Stimulated activated memory B cell treated with anti-CD40 and anti-IgM and Interleukin-4, amounts not matched to agents 10 μg/mL and 1 μg/mL and 100 μg/mL, for 72 hours (primary cell): ENCODE measurements around the gene ANTXRL.
A peak's percentile ranks its signal among the peaks of the same experiment; 100 is the strongest.

Experiments
- ATAC-seq: fragments of 150-1000 bp; cut with Tn5 transposase; 2 replicates; pipeline ENCODE4 v1.10.0; 2021
- H3K27ac Mint-ChIP-seq: one replicate; pipeline ENCODE4 v1.8.0; 2022; ENCODE audit warnings: mild to moderate bottlenecking, mixed read lengths
- H3K27me3 Mint-ChIP-seq: one replicate; pipeline ENCODE4 v1.8.0; 2022; ENCODE audit warnings: mixed read lengths
- H3K36me3 Mint-ChIP-seq: one replicate; pipeline ENCODE4 v1.8.0; 2022; ENCODE audit warnings: mixed read lengths
- H3K4me1 Mint-ChIP-seq: one replicate; pipeline ENCODE4 v1.8.0; 2022; ENCODE audit warnings: mixed read lengths
- H3K4me3 Mint-ChIP-seq: one replicate; pipeline ENCODE4 v1.8.0; 2022; ENCODE audit warnings: mild to moderate bottlenecking, moderate library complexity, mixed read lengths
- H3K9me3 Mint-ChIP-seq: one replicate; pipeline ENCODE4 v1.8.0; 2022; ENCODE audit warnings: mixed read lengths

ANTXRL gene

DNA sequence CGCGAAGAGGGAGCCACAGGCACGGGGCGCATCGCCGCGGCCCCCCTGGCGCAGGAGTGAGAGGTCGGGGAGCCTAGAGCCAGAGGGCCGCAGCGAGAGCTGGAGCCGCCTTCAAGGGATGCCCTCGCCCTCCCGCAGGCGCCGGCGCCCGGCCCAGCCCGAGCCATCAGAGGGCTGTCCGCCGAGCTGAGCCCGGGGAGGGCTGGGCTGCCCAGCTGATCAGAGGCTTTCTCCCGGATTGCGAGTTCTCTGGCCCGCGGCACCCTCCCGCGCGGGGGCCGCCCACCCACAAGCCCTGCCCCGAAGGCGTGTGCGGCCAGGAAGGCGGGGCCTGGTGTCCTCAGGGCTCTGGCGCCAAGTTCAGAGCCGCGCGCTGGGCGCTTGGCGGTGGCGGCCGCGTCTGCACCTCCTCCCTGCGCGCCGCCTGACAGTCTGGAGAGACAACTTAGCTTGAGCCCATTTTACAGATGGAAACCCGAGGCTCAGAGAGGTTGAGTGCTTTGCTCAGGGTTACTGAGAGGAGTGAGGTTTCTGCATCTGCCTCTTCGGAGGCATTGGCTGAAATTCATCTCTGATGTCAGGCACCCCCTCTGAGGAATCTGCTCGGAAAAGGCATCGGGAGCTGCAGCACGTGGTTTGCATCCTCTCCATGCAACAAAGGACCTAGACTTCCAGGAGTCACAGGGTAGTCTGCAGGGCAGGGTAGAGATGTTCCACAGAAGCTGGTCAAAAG is 3.8 kb upstream of the ANTXRL start:
- Mint-ChIP-seq H3K27ac (no peak overlapping the region), H3K4me1 (peaks cover 25% of the 10 kb centered on the region), H3K4me3 (peak overlapping the region; percentile 60), H3K27me3 (peaks cover 19% of the 10 kb centered on the region), H3K36me3 (no peaks in the 10 kb centered on the region), H3K9me3 (no peaks in the 10 kb centered on the region)
- ATAC-seq: peak; percentile 67

DNA sequence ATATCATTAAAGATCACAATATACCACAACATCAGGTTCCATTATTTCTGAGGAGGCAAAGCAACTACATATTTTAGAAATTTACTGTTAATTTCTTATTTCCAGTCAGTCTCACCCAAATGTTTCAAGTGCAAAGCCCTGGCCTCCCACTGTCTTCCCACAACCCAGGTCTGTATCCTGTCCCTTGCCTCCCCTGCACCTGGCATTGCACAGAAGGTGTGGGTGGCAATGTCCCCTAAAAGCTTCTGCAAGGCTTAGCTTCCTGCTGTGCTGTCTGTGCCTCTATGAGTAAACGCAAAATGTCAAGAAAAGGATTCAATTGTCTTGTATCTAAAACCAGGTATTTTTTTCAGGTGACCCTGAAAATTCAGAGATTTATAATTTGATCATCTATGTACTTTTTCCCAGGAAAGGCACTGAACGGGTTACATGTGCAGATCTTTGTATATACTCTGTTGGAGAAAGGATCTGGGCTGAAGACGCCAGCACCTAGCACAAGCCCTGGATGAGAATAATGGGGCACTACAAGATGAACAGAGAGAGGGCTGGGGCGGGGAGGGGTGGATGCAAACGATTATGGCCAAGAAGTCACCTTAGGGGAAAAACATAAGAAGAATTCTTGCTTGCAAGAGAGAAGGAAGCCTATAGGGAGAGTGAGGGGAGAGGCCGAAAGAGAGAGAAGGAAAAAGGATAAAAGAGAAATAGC is 3.1 kb upstream of the ANTXRL start:
- H3K4me3 Mint-ChIP-seq: peak overlapping the region; percentile 76
- no peaks in the 10 kb centered on the region for H3K9me3 Mint-ChIP-seq
- peaks cover 25% of the 10 kb centered on the region for H3K4me1 Mint-ChIP-seq
- no peak for ATAC-seq
- H3K27me3 Mint-ChIP-seq: peaks cover 19% of the 10 kb centered on the region
- H3K36me3 Mint-ChIP-seq: no peaks in the 10 kb centered on the region
- H3K27ac Mint-ChIP-seq: no peak overlapping the region

DNA sequence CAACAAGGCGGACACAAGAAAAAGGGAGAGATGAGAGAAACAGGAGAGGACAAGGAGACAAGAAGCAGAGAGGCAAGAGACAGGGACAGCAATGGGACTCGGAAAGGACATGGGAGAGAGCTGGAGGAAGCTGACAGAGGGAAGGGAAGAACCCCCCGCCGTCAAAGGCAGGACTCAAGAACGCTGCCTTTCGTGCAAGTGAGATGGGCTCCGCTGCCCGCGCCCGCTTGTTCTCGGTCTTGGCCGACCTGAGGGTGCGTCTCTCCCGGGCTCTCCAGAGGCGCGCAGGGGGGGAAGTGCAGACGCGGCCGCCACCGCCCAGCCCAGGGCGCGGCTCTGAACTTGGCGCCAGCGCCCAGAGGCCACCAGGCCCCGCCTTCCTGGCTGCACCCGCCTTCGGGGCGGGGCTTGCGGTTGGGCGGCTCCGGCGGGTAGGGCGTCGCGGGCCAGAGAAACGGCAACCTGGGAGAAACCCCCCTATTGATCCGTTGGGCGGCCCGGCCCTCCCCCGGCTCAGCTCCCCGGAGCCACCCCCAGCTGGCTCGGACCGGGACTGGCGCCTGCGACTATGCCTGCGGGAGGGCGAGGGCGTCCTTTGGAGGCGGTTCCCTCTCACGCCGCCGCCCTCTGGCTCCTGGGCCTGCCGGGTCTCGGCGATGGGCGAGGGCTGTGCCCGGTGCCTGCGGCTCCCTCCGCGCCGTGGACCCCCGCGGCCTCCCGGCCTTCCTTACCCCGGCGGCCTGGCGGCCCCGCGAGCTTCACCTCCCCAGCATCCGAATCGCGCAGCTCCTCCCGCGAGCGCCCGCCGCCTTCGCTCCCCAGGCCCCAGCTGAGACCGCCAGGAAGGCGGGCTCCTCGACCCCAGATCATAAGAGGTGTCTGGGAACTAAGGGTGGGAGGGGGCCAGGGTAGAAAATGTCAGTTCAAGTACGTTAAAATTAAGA is 2.2 kb upstream of the ANTXRL start:
- Mint-ChIP-seq H3K27me3 (peaks cover 19% of the 10 kb centered on the region), H3K4me1 (peaks cover 25% of the 10 kb centered on the region), H3K4me3 (peak overlapping the region; percentile 76), H3K9me3 (no peaks in the 10 kb centered on the region), H3K36me3 (no peaks in the 10 kb centered on the region), H3K27ac (peak overlapping the region; percentile 28)
- ATAC-seq: peak; percentile 94

DNA sequence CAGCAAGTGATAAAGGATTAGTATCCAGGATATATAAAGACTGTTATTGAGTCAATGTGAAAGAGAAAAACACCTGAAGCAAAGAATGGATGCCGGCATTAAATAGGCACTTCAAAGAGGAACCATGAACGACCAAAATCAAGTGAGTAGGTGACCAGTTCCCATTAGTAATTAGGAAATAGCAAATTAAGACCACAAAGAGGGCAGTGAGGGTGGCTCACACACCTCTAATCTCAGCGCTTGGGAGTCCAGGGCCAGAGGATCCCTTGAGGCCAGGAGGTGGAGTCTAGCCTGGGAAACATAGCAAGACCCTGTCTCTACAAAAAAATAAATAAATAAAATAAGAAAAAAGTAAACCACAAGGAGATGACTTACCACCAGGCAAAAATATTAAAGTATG is 1.5 kb upstream of the ANTXRL start:
- H3K4me3 Mint-ChIP-seq: peak overlapping the region; percentile 76
- no peaks in the 10 kb centered on the region for H3K36me3 Mint-ChIP-seq
- H3K9me3 Mint-ChIP-seq: no peaks in the 10 kb centered on the region
- peak overlapping the region; percentile 28 for H3K27ac Mint-ChIP-seq
- H3K27me3 Mint-ChIP-seq: peaks cover 19% of the 10 kb centered on the region
- ATAC-seq: no peak
- peaks cover 25% of the 10 kb centered on the region for H3K4me1 Mint-ChIP-seq

DNA sequence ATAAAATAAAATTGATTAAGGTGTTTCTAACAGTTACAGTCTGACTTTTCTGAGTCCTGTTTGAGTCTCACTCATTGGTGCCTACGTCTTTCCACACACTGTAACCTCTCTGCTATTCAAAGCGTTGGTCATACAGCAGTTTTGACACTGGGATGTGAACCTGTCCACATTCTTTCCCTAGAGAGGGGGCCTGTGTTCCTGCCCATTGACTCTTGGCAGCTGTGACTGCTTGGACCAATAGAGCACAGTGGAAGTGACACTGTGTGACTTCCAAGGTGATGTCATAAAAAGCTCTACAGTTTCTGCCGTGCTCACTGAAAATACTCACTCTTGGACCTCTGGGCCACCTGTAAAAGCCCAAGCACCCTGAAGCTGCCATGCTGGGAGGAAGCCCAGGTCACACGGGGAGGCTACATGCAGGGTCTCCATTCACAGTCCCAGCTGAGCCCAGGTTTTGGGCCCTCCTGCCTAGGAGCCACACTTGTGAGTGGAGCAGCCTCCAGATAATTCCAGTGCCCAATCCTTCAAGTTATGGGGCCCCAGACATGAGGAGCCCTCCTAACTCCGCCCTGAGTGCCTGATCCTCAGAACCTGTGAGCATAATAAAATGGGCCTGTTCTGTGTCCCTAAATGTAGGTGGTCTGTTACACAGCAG is 704 bp upstream of the ANTXRL start:
- no peak overlapping the region for H3K4me3 Mint-ChIP-seq
- H3K9me3 Mint-ChIP-seq: no peaks in the 10 kb centered on the region
- H3K36me3 Mint-ChIP-seq: no peaks in the 10 kb centered on the region
- no peak for ATAC-seq
- peaks cover 25% of the 10 kb centered on the region for H3K4me1 Mint-ChIP-seq
- H3K27me3 Mint-ChIP-seq: peaks cover 19% of the 10 kb centered on the region
- no peak overlapping the region for H3K27ac Mint-ChIP-seq

DNA sequence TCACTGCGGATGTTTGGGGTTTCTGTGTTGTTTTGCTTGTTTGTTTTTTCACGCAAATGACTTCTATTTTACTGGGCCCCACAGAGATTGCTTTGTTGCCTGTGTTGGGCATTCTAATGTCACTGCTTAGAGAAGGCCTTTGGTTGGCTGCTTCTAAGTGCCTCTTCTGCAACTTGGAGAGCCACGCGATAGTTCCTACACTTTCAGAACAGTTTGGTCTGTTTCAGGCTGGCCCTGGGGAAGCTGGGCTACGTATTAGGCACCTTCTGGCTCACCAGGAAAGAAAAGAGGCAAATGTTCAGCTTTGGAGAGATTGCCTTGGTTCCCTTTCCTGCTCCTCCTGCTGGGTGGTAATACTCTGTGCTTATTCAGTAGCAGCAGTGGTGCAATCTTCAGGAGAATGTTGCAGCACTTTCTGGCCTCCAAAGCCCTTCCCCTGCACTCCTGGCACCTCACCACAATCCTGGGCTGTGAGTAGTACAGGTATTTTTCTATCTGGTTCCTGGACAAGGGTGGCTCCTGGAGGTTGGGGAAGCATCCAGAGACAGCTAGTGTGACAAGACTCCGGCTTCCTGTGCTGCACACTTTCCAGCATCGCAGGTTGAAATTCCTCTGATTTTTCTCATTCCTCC is 1.2 kb downstream of the ANTXRL start:
- no peaks in the 10 kb centered on the region for H3K36me3 Mint-ChIP-seq
- ATAC-seq: no peak
- H3K4me3 Mint-ChIP-seq: no peak overlapping the region
- H3K27me3 Mint-ChIP-seq: peaks cover 9% of the 10 kb centered on the region
- H3K9me3 Mint-ChIP-seq: no peaks in the 10 kb centered on the region
- peaks cover 19% of the 10 kb centered on the region for H3K4me1 Mint-ChIP-seq
- H3K27ac Mint-ChIP-seq: no peak overlapping the region

DNA sequence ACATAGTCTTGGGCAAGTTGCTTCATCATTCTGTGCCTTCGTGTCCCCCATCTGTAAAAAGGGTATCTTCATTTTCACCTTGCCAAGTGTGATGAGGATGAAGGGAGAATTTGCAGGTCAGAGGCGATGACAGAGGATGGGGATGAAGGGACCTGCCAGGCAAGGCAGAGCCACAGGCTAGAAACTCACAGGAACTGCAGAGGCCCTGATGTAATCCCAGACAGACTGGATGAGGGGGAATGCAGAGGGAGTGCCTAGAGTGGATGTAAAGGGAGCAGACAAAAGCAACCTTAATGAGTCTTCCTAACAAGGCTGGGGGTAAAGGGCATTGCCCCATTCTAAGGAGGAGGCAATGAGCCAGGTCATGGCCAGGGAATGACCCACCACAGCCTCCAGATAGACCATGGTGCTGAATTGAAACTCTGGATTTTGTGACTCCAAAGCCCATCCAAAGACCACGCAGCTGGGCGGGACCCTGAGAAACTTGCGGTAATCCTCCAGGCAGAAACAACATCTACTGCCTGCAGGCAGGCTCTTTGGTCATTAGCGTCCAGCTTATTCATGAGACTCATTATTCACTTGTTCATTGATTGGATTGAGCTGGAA is 1.9 kb downstream of the ANTXRL start:
- Mint-ChIP-seq H3K36me3 (no peaks in the 10 kb centered on the region), H3K9me3 (no peaks in the 10 kb centered on the region), H3K27me3 (peaks cover 4% of the 10 kb centered on the region), H3K4me1 (peaks cover 12% of the 10 kb centered on the region), H3K4me3 (no peak overlapping the region), H3K27ac (no peak overlapping the region)
- no peak for ATAC-seq

DNA sequence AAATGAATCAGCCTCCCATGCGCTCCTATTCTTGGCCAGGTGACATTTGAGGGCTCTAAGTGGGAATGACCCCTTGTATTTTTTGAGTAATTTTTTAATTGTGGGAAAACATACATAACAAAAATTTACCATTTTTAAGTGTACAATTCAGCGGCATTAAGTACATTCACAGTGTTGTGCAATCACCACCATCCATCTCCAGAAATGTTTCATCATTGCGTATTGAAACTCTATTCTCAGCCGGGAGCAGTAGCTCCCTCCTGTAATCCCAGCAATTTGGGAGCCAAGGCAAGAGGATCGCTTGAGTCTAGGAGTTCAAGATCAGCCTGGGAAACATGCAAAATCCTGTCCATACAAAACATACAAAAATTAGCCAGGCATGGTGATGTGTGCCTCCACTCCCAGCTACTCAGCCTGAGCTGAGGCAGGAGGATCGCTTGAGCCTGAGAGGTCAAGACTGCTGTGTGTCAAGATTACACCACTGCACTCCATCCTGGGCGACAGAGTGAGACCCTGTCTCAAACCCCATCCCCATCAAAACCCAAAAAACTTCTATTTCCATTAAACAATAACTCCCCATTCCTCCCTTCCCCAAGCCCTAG is 2.5 kb downstream of the ANTXRL start:
- Mint-ChIP-seq H3K27me3 (no peaks in the 10 kb centered on the region), H3K4me3 (no peak overlapping the region), H3K27ac (no peak overlapping the region), H3K9me3 (no peaks in the 10 kb centered on the region), H3K36me3 (no peaks in the 10 kb centered on the region), H3K4me1 (peaks cover 6% of the 10 kb centered on the region)
- no peak for ATAC-seq

DNA sequence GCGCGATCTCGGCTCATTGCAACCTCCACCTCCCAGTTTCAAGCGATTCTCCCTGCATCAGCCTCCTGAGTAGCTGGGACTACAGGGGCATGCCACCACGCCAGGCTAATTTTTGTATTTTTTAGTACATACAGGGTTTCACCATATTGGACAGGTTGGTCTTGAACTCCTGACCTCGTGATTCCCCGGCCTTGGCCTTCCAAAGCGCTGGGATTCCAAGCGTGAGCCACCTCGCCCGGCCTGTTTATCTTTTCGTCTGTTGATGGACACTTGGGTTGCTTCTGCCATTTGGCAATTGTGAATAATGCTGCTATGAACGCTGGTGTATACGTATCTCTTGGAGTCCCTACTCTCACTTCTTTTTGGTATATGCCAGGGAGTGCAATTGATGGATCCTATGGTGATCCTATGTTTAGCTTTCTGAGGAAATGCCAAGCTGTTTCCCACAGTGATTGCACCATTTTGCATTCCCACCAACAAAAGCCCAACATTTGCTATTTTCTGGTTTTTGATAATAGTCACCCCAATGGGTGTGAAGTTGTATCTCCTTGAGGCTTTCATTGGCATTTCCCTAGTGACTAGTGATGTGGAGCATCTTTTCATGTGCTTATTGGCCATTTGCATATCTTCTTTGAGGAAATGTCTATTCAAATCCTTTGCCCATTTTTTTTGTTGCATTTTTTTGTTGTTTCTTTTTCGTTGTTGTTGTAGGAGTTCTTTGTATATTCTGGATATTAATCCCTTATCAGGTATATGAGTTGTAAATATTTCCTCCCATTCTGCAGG is 3.5 kb downstream of the ANTXRL start:
- H3K4me3 Mint-ChIP-seq: no peak overlapping the region
- ATAC-seq: no peak
- no peaks in the 10 kb centered on the region for H3K27me3 Mint-ChIP-seq
- H3K27ac Mint-ChIP-seq: no peak overlapping the region
- H3K4me1 Mint-ChIP-seq: peaks cover 2% of the 10 kb centered on the region
- H3K36me3 Mint-ChIP-seq: no peaks in the 10 kb centered on the region
- no peaks in the 10 kb centered on the region for H3K9me3 Mint-ChIP-seq

DNA sequence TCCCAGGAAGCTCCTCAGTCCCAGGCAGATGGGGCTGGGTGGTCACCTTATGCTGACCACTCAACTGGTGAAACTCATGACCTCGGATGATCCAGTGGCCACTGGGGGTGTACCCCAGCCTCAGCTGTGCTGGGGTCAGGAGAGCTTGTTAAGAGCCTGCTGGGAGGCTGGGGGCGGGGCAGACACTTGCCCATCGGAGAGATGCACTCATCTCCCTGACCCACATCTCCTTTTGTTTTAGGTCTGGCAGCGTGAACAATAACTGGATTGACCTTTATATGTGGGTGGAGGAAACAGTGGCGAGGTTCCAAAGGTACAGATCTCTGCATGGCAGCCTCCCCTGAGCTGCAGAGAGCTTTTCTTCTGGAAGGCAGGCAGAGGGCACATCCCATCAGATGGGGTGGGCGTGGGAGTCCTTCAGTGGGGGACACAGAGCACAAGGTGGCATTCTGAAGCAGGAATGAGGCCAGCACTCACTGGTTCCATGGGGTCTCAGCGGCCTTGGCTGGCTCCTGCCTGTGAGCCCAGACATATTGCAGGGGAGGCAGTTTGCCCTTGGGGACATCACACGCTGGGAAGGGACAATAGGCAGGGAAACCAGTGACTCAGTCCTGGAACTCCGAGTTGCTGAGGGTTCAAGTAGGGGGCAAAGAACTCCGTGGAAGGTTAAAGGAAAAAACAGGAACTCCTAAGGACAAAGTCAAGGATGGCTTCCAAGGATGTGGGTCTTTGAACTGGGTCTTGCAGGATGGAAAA is 5.2 kb downstream of the ANTXRL start:
- Mint-ChIP-seq H3K4me1 (no peaks in the 10 kb centered on the region), H3K27me3 (no peaks in the 10 kb centered on the region), H3K27ac (no peak overlapping the region), H3K9me3 (no peaks in the 10 kb centered on the region), H3K36me3 (no peaks in the 10 kb centered on the region), H3K4me3 (no peak overlapping the region)
- no peak for ATAC-seq

DNA sequence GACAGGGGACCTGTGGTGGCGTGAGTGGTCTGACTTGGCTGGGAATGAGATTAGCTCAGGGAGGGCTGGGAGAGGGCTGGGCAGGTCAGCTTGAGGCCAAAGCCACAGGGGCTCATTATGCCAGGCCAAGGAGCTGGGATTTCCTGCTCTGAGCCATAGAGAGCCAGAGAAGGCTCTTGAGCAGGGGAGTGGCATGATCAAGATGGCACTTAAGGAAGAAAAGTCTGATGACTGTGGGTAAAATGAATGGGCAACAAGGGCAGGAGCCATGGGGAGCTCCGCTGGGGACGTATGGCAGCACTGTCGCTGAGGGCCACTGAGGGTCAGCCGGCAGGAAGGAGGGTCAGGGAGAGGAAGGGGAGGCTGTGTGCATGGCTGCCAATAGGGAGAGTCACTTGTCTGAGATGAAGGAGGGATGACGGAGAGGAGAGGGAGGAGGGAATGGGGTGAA is 5.8 kb downstream of the ANTXRL start:
- no peaks in the 10 kb centered on the region for H3K4me1 Mint-ChIP-seq
- H3K4me3 Mint-ChIP-seq: no peak overlapping the region
- no peak overlapping the region for H3K27ac Mint-ChIP-seq
- H3K27me3 Mint-ChIP-seq: no peaks in the 10 kb centered on the region
- ATAC-seq: no peak
- H3K36me3 Mint-ChIP-seq: no peaks in the 10 kb centered on the region
- H3K9me3 Mint-ChIP-seq: no peaks in the 10 kb centered on the region

DNA sequence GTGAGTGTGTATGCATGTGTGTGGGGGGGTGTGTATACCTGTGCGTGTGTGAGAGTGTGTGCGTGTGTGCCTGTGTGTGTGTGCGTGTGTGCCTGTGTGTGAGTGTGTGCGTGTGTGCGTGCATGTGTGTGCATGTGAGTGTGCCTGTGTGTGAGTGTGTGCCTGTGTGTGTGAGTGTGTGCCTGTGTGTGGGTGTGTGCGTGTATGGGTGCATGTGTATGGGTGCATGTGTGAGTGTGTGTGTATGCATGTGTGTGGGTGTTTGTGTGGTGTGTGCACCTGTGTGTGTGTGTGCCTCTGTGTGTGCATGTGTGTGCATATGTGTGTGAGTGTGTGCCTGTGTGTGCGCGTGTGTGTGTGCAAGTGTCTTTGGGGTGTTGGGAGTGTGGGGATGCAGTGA is 6.4 kb downstream of the ANTXRL start:
- no peak for ATAC-seq
- H3K9me3 Mint-ChIP-seq: no peaks in the 10 kb centered on the region
- H3K4me1 Mint-ChIP-seq: peaks cover 5% of the 10 kb centered on the region
- no peaks in the 10 kb centered on the region for H3K36me3 Mint-ChIP-seq
- no peak overlapping the region for H3K4me3 Mint-ChIP-seq
- peaks cover 6% of the 10 kb centered on the region for H3K27me3 Mint-ChIP-seq
- H3K27ac Mint-ChIP-seq: no peak overlapping the region
